Progenitor cell of endocrine pancreas (in vitro differentiated cells): ENCODE results near the gene TMEFF1. TPM values are rescaled to one million over a fixed set of nuclear protein-coding genes. Genes with fewer than 3 reads are reported as not detected.

ENCODE experiments used
- DNase-seq: peaks from one replicate; pipeline ENCODE4 v3.0.0; 2021; ENCODE audit warnings: low spot score; ENCODE audit not compliant: unreplicated experiment
- H3K27ac Mint-ChIP-seq: 2 replicates; pipeline ENCODE4 v1.8.0; 2021; ENCODE audit warnings: mild to moderate bottlenecking, moderate library complexity, mixed read lengths
- H3K27me3 Mint-ChIP-seq: 2 replicates; pipeline ENCODE4 v1.8.0; 2021; ENCODE audit warnings: mixed read lengths
- H3K36me3 Mint-ChIP-seq: 2 replicates; pipeline ENCODE4 v1.8.0; 2022; ENCODE audit warnings: mixed read lengths; ENCODE audit not compliant: insufficient read depth
- H3K4me1 Mint-ChIP-seq: 2 replicates; pipeline ENCODE4 v1.8.0; 2021; ENCODE audit warnings: low read depth, mixed read lengths
- H3K4me3 Mint-ChIP-seq: 2 replicates; pipeline ENCODE4 v1.8.0; 2021; ENCODE audit warnings: low read depth, mild to moderate bottlenecking, moderate library complexity, mixed read lengths
- H3K9me3 Mint-ChIP-seq: 2 replicates; pipeline ENCODE4 v1.8.0; 2021; ENCODE audit warnings: low read depth, mixed read lengths
- CTCF ChIP-seq: fragments of 200-600 bp; sonication (generic); IDR thresholded peaks from one replicate; pipeline ENCODE4 v1.5.0; 2021; ENCODE audit warnings: antibody characterized with exemption, mild to moderate bottlenecking; ENCODE audit not compliant: unreplicated experiment
- total RNA-seq: library from RNA; stranded (reverse); gene quantifications from 2 replicates; pipeline ENCODE4 v1.2.1, GENCODE V29; 2021

TMEFF1 gene
- total RNA-seq, 1 donor from 2014 or later, result 78.1 TPM

GRCh38 chr9:100601216-100601615, 128.3 kb downstream of the TMEFF1 start:
- Mint-ChIP-seq H3K9me3 (no peaks in the 10 kb centered on the region), H3K27me3 (no peaks in the 10 kb centered on the region), H3K4me1 (peaks cover 13% of the 10 kb centered on the region), H3K4me3 (no peak overlapping the region), H3K36me3 (no peaks in the 10 kb centered on the region), H3K27ac (no peak overlapping the region)
- peak; percentile 33 for DNase-seq
- TF ChIP-seq CTCF, result peak; percentile 70

GRCh38 chr9:100602342-100602801, 129.4 kb downstream of the TMEFF1 start:
- no peaks in the 10 kb centered on the region for H3K27me3 Mint-ChIP-seq
- no peaks in the 10 kb centered on the region for H3K9me3 Mint-ChIP-seq
- H3K27ac Mint-ChIP-seq, result no peak overlapping the region
- peaks cover 13% of the 10 kb centered on the region for H3K4me1 Mint-ChIP-seq
- TF ChIP-seq CTCF, result peak; percentile 77
- no peak overlapping the region for H3K4me3 Mint-ChIP-seq
- no peaks in the 10 kb centered on the region for H3K36me3 Mint-ChIP-seq
- DNase-seq, result peak; percentile 24

GRCh38 chr9:100605405-100605804, 132.5 kb downstream of the TMEFF1 start:
- H3K27ac Mint-ChIP-seq, result no peak overlapping the region
- no peaks in the 10 kb centered on the region for H3K4me1 Mint-ChIP-seq
- TF ChIP-seq CTCF, result no peak
- no peak overlapping the region for H3K4me3 Mint-ChIP-seq
- no peak for DNase-seq
- H3K27me3 Mint-ChIP-seq, result no peaks in the 10 kb centered on the region
- H3K36me3 Mint-ChIP-seq, result no peaks in the 10 kb centered on the region
- no peaks in the 10 kb centered on the region for H3K9me3 Mint-ChIP-seq

- Mint-ChIP-seq H3K4me1 (no peaks in the 10 kb centered on the region), H3K36me3 (peaks cover 2% of the 10 kb centered on the region), H3K27ac (no peak overlapping the region), H3K27me3 (no peaks in the 10 kb centered on the region), H3K9me3 (peaks cover 24% of the 10 kb centered on the region), H3K4me3 (no peak overlapping the region)
- no peak for TF ChIP-seq CTCF
- no peak for DNase-seq
Observed at GRCh38 chr9:100619194-100619593, 146.2 kb downstream of the TMEFF1 start.

GRCh38 chr9:100619665-100620064, 146.7 kb downstream of the TMEFF1 start:
- no peak for DNase-seq
- peaks cover 24% of the 10 kb centered on the region for H3K9me3 Mint-ChIP-seq
- TF ChIP-seq CTCF, result no peak
- no peaks in the 10 kb centered on the region for H3K27me3 Mint-ChIP-seq
- peaks cover 2% of the 10 kb centered on the region for H3K36me3 Mint-ChIP-seq
- H3K4me3 Mint-ChIP-seq, result no peak overlapping the region
- H3K27ac Mint-ChIP-seq, result no peak overlapping the region
- no peaks in the 10 kb centered on the region for H3K4me1 Mint-ChIP-seq
